Measurements from ENCODE around the gene FOXD4.
"Not testable (repeated sequence)": the region's sequence is repeated elsewhere in the genome, so short reads cannot be mapped to it uniquely, and the experiment has no call there.

Gene FOXD4

GRCh38 chr9:73076-73899, 44.9 kb downstream of the FOXD4 start:
- not testable (repeated sequence) for H3K9me3 Mint-ChIP-seq, H3K4me1 Mint-ChIP-seq, H3K27ac Mint-ChIP-seq
- peak overlapping the region; percentile 64 to 77 for H3K4me3 Mint-ChIP-seq
- DNase-seq, result peak in 1 of 2 donors; percentile 26
- peaks cover 20% of the 10 kb centered on the region for H3K27me3 Mint-ChIP-seq
- ATAC-seq, result peak; percentile 76

Measured in stimulated activated naive CD8-positive, alpha-beta T cell treated with anti-CD3 and anti-CD28 coated beads, Interleukin-15, amount 100 ng/mL, for 72 hours (primary cell).